ENCODE measurements around the gene CD58.
A peak's percentile ranks its signal among the peaks of the same experiment; 100 is the strongest.

Gene CD58

DNA sequence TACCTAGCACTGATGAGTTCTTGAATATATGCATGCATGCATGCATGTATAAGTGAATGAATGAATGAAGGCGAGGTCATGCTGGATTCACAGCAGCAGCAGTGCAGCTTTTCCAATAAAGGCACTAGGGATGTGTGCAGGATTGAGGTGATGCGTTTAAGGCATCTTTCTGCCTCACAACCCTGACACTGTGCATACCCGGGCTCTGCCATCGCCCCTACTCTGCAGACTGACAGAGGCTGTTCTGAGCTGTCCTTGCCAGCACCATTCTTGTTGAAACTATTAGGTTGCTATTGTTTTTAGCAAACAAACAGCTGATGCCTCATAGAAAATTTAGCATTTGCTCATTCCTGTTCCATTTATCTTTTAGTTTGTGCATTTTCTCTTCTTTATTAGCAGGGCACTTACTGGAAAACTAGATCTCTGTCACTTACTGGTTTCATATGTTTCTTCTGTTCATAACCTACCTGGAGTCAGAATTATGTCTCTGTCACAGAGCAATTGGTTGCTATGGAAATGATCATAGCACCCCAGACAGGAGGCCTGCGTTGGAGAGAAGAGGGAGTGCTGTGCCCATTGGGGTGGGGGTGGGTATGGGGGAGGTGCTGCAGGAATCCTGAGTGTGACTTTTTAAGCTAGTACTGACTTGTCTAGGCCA is 79.0 kb downstream of the CD58 start:
- DNase-seq = no peak

DNA sequence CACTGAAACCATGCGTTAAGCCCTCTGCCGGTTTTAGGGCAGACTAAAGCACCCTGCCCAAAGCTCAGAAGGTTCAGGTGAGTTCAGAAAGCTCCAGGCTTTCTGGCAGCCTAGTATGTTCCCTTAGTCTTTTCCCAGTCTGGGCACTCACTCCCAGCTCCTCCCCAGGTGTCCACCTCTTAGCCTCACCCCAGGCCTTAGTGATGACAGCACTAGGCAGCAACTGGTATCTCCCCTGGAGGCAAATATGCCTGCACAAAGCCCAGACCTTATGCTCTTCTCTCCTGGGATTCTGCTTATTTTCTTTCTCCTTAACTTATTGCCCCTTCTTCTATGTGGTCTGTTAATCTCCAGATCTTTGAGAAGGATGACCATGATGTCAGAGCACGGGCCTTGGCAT is 80.2 kb downstream of the CD58 start:
- no peak for DNase-seq

DNA sequence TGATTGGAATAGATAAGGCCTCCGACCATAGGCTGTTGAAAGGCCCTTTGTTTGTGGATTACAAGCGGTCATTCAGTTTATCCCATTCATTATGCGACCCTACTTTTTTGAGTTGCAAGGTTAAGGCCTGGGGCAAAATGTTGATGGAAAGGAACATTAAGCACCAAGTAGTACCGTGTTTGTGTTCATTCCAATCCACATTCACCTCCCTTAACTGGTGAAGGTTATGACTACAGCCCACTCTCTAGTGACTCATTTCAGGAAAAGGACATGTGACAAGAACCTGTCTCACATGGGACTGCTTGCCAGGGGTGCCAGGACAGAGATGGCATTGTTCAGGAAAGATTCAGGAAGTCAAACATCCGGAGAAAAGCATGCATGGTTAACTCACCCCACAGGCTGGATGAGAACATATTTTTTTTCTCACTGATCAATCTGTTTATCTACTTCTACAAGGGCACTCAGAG is 81.6 kb downstream of the CD58 start:
- peak; percentile 10 to 50 for DNase-seq

DNA sequence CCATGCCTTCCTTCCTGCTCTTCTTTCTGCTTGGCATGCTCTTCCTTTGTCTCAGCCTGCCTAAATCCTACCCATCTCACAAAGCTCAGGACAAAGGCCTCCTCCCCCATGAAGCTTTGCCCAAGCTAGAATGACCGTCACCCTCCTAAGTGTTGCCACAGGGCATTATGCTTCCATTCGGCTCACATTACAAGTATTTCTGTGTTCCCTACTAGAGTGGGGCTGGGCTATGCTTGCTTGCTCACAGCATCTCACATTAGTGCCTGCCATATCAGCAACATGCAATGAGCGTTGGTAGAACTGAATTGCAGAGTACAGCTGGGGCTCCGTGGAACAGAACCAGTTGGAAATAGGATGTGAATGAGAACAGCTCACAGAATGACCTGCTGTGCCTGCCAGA is 82.8 kb downstream of the CD58 start:
- DNase-seq = no peak

DNA sequence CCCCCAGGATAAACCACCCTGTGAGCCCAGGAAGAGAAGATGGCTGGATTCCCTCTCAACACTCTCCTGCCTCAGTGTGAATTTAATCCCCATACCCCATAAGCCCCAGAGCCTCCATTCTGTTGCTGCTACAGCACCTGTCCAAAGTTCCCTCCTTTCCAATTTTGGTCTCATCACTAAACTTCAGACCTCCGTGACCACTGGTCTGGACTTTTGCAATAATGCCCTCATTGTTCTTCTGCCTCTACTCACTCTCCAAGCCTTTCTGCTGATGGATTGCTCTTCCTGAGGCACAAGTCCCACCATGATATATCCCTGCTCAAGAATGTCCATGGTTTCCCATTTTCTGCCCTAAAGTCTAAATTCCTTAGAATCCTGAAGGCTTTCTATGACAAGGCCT is 83.2 kb downstream of the CD58 start:
- no peak for DNase-seq

DNA sequence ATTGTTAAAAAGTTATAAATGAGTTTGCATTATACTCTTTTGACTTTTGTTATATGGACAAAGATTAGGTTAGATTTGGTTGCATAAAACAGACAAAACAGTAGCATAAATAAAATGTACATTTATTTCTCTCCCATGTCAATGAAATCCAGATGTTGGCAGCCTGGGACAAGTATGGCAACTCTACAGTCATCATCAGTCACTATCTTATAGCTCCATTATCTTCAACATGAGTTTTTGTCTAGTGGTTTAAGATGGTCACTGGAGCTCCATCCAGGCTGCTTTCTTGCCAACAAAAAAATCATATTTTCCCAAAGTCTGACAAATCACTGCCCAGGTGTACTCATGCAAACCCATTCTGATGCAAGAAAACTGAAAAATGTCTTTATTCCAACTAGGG is 83.8 kb downstream of the CD58 start:
- DNase-seq = no peak

DNA sequence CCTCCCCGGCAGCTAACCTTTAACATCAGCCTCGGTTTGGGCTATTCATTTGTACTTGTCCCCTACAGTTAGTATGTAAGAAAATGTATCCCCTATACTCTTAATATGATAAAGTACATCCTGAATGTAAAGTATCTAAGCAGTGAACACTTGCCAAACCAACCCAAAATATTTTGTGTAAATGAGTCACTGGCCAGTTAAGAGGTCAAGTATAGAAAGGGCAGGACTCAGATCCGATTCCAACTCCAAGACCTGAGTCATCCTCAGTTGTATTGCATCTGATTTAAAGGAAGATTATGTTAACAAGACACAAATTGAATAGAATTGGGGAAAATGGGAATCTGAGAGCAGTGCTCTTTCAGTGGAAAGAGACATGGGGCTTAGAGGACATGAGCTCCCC is 84.4 kb downstream of the CD58 start:
- DNase-seq = no peak

DNA sequence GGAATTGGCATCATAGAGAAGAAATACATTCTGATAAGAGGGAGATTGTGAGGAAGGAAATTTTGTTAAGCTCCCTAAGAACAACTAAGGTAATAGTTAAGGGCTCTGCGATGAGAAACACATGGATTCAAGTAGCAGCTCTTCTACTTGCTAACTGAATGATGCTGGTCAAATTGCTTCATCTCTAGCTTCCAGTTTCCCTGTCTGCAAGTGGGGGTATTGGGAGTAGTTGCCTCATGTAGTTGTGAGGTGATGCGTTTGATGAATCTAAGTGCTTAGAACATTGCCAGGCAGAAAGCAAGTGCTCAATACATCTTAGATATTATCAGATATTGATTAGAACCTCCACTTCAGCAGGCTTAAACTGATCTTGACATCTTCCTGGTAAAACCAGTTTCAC is 84.8 kb downstream of the CD58 start:
- no peak for DNase-seq

DNA sequence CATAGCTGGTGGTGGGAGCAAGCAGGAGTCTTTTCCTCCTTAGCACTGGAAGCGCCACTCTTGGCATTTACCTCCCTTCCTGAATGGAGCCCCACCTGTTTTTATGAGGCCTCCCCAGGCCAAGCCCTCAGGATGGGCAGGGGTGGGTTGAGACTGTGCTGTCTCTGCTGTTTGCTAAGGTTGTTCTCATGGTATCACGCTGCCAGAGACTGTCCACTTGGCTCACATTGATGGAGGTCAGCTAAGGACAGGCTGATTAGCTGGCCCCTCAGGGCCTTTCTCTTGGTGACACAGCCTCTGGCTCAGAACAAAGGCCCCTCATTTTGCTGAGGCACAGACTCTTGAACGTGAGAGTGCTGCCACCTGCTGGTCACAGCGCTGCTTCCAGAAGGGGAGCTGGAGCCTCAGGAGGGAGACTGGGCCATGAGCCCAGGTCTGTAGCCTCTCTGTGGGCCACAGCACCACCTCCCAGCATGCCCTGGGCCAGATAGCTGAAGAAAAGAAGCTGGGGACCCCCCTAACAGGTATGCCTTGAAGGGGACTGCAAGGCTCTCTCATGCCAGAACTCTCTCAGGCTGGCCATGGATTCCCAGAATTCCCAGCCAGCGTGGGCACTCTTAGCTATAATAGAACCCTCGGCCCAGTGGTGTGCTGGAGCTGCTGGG is 85.6 kb downstream of the CD58 start:
- peak; percentile 3 to 46 for DNase-seq

DNA sequence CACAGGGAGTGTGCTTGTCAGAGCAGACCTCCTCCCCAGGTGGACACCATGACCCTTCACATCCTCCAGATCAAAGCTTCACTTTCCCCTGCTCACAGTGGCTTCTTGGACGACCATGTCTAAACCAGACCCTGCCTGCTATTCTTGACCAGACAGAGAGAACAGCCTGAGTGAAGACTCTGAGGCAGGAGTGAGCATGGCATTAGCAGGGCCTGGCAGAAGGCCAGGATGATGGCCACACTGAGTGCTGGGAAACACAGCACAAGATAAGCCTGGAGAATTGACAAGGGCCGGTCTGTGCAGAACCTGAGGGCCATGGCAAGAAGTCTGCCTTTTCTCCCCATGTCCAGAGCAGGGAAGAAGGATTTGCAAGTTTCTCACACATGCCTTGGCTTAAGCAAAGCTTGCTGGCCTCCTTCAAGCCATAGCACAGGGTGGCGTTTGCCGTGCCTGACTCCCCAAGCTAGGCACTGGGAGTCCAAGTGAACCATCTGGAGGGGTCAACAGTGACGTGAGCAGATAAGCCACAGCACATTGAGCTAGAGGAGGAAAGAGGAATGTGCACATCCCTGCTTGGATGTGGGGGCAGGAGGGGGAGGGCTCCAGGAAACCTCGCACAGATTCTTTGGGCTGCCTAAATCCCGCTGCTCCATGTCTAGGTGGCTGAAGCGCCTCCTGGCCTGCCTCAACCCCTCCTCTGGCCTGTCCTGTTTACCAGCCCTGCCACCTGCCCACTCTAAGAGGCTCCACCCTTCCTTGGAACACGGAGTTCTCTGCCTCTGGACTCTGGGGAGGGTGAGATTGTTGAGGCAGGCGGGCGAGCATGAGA is 87.1 kb downstream of the CD58 start:
- no peak for DNase-seq

DNA sequence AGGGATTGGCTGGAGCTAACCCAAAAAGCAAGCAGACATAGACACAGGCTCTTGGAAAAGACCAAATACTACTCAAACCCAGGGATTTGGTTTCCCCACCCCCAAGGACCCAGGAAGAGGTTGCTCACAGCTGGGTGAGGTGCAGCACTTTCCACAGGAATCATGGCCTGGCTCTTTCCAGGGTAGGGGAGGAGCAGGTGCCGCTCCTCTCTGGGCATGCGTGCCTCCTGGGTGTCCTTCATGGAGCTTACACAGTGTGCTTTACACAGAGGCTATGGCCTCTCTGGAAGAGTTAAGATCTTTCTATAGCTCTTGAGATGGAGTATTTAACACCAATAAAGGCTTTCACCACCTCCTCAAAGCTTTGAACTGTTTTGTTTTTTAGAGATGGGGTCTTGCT is 88.3 kb downstream of the CD58 start:
- DNase-seq = no peak

DNA sequence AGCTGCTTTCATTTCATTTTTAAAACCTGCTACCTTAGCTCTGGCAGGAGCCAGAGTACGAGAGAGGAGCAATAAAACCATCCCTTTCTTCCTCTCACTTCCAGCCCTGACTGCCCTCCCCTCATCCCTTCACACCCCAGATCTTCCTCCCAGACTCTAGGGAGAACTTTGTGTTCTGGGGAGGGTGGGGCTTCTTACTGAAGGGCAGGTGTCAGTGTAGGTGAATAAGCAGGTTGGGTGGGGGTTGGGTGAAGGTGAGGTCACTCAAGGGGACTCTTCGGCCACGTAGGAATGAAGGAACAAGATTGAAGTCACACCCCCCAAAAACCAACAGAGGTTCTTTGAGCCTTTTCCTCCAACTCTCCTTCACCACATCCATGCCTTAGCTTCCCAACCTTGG is 88.9 kb downstream of the CD58 start:
- no peak for DNase-seq

DNA sequence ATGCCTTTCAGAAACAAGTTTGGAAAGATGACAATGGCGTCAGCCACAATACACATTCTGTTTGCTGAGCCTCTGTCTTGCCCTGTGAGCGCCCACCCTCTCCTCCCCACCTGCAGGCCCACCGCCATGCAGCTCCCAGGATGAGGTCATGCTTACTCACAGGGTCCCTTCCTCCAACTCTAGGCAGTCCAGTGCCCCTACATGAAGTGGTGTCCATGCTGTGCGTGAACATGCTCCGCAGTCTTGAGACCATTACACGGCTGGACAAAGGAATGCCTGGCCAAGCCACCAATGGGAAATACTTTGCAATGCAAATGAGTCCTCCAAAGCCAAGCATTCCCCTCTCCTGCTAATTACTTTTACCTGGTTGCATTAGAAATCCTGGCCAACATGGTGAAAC is 92.2 kb downstream of the CD58 start:
- no peak for DNase-seq

DNA sequence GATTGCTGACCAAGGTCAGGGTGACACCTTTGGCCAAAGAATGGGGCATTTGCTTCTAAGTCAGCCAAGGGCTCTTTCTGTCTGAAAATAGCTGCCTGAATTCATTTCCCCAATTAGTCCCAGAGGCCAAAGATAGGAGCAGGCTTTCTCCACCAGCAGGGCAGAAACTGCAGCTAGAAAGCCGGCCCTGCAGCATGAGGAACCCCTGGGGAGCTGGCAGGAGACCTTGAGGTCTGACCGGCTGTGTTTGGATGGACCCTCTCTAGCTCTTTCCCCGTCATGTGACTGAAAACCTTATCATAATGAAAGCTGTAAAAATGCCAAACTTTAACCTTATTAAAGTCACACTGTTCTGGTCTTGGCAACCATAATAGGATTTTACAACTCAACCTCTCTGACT is 93.4 kb downstream of the CD58 start:
- no peak for DNase-seq

DNA sequence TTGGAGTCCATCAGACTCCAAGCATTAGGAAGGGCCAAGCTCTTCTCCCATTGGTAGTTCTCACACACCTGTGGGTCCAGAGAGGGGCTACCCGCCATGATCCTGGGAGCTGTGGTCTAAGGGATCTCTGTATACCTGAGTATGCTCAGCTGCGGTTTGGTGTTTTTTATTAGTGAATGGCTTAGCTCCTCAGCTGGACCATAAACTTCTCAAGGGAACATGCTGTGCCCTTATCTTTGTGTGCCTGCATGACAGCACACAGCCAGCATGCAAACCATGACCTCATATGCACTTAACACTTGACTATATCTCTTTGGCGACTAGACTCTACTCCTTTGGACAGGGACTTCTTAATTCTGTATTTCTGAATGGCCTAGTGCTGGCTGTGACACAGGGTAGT is 94.5 kb downstream of the CD58 start:
- no peak for DNase-seq

DNA sequence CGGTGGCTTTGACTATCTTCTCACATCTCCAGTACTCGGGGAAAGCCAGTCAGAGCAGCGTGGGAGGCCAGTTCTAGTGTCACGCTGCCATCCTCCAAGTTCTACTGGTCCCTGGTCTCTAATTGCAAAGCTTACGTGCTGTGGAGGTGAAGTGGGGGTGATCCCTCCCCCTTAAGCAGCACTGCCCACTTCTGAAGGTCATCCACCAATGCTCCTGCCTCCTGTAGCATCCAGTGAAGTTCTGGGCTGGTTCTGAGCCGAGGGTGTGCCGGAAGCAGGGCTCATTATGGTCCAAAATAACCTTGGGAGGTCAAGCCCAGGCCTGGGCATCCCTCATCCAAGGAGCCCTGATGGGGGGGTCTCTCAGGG is 95.0 kb downstream of the CD58 start:
- DNase-seq = no peak

DNA sequence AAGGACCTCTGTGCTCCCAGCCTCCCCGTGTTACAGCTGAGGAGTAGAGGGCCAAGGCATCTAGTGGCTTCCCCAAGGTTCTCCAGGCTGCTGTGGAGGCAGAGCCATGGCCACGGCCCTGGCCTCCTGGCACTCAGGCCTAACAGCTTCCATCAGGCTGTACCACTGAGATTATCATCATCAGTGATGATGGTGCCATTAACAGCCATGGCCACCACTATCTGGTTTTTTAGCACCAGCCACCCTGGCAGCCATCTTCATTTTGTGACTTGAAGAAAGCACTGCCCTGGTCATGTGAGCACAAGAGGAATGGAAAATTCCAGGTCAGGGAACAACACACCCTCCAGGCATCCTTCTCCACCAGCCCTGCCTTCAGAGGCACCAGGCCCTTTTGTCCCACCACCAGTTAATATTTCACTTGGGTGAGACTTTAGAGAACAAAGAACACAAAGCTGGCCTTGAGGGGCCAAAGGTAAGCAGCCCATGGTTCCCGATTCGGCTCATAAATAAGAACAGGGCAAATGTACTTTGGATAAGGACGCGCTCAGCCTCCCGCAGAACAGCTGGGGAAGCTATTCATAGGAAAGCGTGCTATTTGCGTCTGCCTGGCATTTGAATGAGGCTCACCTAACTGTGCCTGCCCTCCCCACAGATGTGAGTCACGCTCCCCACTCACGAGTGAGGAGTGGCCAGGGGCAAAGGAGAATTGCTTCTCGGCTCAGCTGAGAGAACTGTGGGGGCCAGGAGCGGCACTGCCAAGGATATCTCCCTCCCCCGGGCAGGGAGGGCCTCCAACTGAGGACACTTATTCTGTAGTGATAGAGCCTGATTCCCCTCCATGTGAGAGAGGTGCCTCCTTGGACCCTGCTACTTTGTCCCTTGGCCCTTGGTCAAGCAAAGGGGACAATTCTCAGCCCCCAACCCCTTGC is 95.6 kb downstream of the CD58 start:
- no peak for DNase-seq

DNA sequence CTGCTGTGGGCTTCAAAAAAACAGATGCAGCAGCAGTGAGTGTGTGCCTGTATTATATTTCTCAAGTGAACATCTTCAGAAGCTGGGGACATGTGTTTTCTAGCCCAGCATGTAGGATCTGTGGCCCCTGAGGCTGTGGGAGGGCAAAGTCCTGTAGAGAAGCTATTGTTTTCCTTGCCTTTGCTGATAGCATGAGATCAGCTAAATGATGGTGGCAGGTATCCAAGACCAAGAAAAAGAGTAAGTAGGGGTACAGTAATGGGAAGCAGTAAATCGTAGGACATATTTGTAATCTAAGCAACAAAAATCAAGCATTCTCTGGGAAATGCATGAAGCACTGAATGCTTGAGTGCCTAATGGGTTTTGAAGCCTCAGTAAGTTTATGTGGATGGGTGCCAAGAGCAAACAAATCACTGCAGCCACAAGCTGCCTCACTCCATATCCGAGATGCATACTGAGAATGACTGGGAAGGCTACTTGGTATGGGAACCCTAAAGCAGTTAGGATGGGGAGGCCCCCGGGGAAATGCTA is 98.3 kb downstream of the CD58 start:
- DNase-seq = no peak

DNA sequence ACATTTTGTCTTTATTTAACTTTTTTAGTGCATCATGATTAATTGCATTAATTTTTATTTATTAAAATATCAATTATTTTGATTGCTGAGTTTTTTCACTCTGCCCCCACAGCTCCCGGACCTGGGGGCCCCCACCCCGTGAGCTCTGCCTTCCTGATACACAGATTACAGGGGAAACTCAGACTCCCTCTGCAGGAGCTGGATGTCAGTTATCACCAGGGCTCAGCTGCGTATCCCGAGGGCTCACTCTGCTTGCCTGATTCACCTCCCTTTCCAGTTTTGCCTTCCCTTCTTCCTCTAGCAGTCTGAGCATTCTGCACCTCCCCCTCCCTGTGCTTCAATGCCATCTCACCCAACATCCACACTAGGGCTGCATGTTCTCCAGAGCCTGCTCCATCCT is 99.6 kb downstream of the CD58 start:
- DNase-seq = no peak

DNA sequence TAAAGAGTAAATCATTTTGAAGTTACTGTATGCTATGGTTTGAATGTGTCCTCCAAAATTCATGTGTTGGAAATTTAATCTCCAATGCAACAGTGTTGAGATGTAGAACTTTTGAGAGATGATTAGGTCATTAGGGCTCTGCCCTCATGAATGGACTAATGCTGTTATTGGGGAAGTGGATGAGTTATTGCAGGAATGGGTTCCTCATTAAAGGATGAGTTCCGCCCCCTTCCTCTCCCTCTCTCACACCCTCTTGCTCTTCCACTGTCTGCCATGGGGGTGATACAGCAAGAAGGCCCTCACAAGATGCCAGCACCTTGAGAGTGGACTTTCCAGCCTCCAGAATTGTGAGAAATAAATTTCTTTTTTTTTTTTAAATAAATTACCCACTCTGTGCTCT is 100.2 kb downstream of the CD58 start:
- no peak for DNase-seq

DNA sequence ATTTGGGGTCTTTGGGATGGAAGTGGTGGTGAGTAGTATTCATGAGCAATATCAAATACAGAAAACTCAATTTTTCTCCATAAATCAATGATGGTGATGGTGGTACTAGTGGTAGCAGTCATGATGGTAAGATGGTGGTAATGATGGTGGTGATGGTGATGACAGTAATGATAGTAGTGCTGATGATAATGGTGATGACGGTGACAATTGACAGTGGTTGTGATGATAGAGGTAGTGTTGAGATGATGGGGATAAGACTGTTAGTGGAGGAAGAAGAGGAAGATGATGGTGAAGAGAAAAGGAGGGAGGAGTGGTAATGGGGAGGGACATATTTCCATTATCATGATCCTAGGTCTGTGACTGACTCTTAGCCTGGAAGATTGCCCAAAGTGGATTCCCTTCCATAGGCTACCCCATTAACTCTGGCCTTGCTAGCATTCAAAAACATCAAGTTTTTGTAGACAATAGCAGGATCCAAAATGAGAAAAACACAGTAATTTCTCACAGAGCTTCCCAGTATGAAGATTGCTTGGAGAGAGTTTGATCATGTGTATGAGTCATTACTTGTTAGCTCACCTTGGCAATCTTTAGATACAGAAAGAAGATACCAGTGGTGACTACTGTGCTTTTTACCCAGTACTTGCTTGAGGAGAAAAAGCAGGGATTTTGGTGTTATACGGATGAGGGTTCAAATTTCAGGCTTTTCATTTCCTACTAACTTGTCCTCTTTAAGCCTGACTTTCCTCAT is 103.8 kb downstream of the CD58 start:
- DNase-seq = no peak
